Sigmoid colon (tissue), 3 donors: ENCODE data around the gene SLC12A3.

Experiments used
- POLR2A ChIP-seq, 2 donors: fragments of 450-650 bp; IDR thresholded peaks; one replicate each; pipeline ENCODE4 v1.6.1; 2016; ENCODE audit warnings: antibody characterized with exemption in 2 of 2, mild to moderate bottlenecking in 2 of 2, moderate library complexity in 2 of 2
- TF ChIP-seq, protein P1 (sequence below), 4 experiments: fragments of 450-650 bp in 3 of 4; fragments of 200-600 bp in 1 of 4; IDR thresholded peaks; one replicate each; pipeline ENCODE4 v1.5.1; 2016 to 2019; ENCODE audit warnings: antibody characterized with exemption in 4 of 4, mild to moderate bottlenecking in 3 of 4, moderate library complexity in 2 of 4

DNA sequence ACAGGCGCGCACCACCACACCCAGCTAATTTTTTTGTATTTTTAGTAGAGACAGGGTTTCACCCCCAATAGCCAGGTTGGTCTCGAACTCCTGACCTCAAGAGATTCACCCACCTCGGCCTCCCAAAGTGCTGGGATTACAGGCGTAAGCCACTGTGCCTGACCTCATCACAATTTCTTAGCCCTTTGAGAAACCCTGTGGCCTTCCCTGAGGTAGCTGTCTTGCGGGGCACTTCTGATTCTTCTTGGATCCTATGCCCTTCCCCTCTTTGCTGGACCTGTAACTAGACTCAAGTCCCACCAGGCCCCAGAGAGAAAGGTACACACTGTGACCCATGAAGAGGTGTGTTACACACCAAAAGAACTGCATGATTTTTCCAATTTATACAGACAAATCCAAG is 83.2 kb downstream of the SLC12A3 start:
- no peak for TF ChIP-seq POLR2A (IDR thresholded peaks at IDR 0.05)
- TF ChIP-seq, protein P1, sequence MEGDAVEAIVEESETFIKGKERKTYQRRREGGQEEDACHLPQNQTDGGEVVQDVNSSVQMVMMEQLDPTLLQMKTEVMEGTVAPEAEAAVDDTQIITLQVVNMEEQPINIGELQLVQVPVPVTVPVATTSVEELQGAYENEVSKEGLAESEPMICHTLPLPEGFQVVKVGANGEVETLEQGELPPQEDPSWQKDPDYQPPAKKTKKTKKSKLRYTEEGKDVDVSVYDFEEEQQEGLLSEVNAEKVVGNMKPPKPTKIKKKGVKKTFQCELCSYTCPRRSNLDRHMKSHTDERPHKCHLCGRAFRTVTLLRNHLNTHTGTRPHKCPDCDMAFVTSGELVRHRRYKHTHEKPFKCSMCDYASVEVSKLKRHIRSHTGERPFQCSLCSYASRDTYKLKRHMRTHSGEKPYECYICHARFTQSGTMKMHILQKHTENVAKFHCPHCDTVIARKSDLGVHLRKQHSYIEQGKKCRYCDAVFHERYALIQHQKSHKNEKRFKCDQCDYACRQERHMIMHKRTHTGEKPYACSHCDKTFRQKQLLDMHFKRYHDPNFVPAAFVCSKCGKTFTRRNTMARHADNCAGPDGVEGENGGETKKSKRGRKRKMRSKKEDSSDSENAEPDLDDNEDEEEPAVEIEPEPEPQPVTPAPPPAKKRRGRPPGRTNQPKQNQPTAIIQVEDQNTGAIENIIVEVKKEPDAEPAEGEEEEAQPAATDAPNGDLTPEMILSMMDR (IDR thresholded peaks at IDR 0.05): no peak
